GM12874 (cell line): ENCODE results near the gene DNAJC12.

Experiments used
- TF ChIP-seq, protein P1 (sequence below): IDR thresholded peaks from 2 replicates; pipeline ENCODE4 v1.5.1; 2011; ENCODE audit warnings: low read depth, mild to moderate bottlenecking, control low read depth, low read length, moderate library complexity; ENCODE audit not compliant: insufficient read depth

The DNAJC12 gene

GRCh38 chr10:67852761-67853160 lies 14.8 kb upstream of the DNAJC12 start:
- TF ChIP-seq, protein P1, sequence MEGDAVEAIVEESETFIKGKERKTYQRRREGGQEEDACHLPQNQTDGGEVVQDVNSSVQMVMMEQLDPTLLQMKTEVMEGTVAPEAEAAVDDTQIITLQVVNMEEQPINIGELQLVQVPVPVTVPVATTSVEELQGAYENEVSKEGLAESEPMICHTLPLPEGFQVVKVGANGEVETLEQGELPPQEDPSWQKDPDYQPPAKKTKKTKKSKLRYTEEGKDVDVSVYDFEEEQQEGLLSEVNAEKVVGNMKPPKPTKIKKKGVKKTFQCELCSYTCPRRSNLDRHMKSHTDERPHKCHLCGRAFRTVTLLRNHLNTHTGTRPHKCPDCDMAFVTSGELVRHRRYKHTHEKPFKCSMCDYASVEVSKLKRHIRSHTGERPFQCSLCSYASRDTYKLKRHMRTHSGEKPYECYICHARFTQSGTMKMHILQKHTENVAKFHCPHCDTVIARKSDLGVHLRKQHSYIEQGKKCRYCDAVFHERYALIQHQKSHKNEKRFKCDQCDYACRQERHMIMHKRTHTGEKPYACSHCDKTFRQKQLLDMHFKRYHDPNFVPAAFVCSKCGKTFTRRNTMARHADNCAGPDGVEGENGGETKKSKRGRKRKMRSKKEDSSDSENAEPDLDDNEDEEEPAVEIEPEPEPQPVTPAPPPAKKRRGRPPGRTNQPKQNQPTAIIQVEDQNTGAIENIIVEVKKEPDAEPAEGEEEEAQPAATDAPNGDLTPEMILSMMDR, result no peak

DNA sequence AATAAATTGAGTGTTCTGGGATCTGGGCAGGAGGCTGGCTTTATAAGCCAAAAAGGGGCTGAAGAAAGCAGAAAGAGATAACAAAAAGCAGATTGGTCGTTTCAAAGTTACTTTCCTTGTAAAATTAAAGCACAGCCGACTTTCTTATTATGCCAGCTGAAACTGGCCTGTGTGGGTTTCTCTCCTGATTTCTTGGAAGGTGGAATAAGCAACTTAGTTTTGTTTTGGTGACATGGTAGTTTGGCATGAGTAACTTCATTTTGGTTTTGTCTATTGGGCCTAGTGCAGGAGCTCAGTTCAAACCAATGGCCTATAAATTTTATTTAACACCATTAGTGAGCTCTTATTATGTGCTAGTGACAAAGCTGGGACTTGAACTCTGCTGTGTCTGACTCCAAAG lies 13.2 kb upstream of the DNAJC12 start:
- TF ChIP-seq, protein P1, result no peak

- TF ChIP-seq, protein P1, result no peak
These were observed 11.5 kb upstream of the DNAJC12 start for GRCh38 chr10:67849331-67850011.

- TF ChIP-seq, protein P1, result no peak
These were observed 5.3 kb upstream of the DNAJC12 start for GRCh38 chr10:67843284-67843683.

GRCh38 chr10:67841737-67842136 lies 3.7 kb upstream of the DNAJC12 start:
- TF ChIP-seq, protein P1, result no peak

GRCh38 chr10:67839951-67840350 lies 2.0 kb upstream of the DNAJC12 start:
- TF ChIP-seq, protein P1, result no peak

DNA sequence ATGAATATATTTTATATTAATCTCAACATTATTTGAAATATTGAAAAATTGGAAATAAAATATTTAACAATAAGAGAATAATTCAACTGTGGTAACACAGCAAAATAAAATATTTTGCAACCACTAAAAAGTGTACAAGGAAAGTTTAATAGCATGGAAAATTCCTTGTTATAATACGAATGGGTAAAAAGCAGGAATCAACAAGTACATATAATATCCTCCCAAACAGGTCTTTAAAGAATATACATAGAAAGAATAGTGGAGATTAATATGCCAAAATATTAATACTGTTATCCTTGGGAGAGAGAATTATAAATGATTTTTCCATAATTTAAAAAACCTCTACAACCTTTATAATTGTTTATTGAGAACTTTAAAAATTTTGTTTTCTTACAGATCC lies 1.0 kb downstream of the DNAJC12 start:
- TF ChIP-seq, protein P1, result no peak
